SK-N-SH (cell line): ENCODE results near the gene THAP7. TPM values are rescaled to one million over a fixed set of nuclear protein-coding genes. Genes with fewer than 3 reads are reported as not detected.

Experiments
- CTCF ChIA-PET: fragments of 300-600, 350-600 bp; formaldehyde crosslinking; extraction: SDS; loops from one replicate; lab custom pipeline; 2021; lab: Yijun Ruan, JAX
- POLR2A ChIA-PET: fragments of 350-600 bp; sonication (Branson Sonifier 250); formaldehyde crosslinking; extraction: SDS; loops from one replicate; lab custom pipeline; 2020; ENCODE audit warnings: antibody characterized with exemption, inconsistent platforms; lab: Yijun Ruan, JAX
- DNase-seq: peaks from one replicate; pipeline ENCODE4 v3.0.0; 2012
- H2AFZ ChIP-seq: fragments of 200-600 bp; sonication (generic); 2 replicates; pipeline ENCODE4 v1.8.1; 2016; ENCODE audit warnings: antibody characterized with exemption, mild to moderate bottlenecking, low read depth
- H3F3A ChIP-seq: fragments of 200-600 bp; sonication (generic); replicated peaks from 2 replicates; pipeline ENCODE3; 2016; ENCODE audit warnings: antibody characterized with exemption, mild to moderate bottlenecking; ENCODE audit not compliant: insufficient read depth
- H3K27ac ChIP-seq, 2 experiments: fragments of 200-500 bp in 1 of 2; fragments of 200-600 bp in 1 of 2; sonication (Bioruptor generic) in 1 of 2; sonication (generic), shearing (Covaris generic) in 1 of 2; 2 replicates each; pipeline versions ENCODE4 v1.5.1 to v1.6.1; 2014 to 2016; ENCODE audit warnings: low read depth in 2 of 2, inconsistent platforms in 1 of 2, low read length in 1 of 2, mild to moderate bottlenecking in 1 of 2, mixed read lengths in 1 of 2
- H3K27me3 ChIP-seq: fragments of 200-600 bp; sonication (generic), shearing (Covaris generic); 2 replicates; pipeline ENCODE4 v1.6.1; 2016; ENCODE audit warnings: mixed run types; ENCODE audit not compliant: insufficient read depth
- H3K36me3 ChIP-seq, 2 experiments: fragments of 200-500 bp in 1 of 2; fragments of 200-600 bp in 1 of 2; sonication (Bioruptor generic) in 1 of 2; sonication (generic) in 1 of 2; replicated peaks in 1 of 2; 2 replicates each; pipeline versions ENCODE3 to v1.5.1; 2014 to 2016; ENCODE audit warnings: low read length in 1 of 2, mild to moderate bottlenecking in 1 of 2; ENCODE audit not compliant: insufficient read depth in 2 of 2, control insufficient read depth in 1 of 2
- H3K4me1 ChIP-seq, 2 experiments: fragments of 200-500 bp in 1 of 2; fragments of 200-600 bp in 1 of 2; sonication (Bioruptor generic) in 1 of 2; sonication (generic), shearing (Covaris generic) in 1 of 2; 2 replicates each; pipeline versions ENCODE4 v1.5.1 to v1.6.1; 2014 to 2016; ENCODE audit warnings: low read depth in 1 of 2, low read length in 1 of 2, mixed run types in 1 of 2; ENCODE audit not compliant: insufficient read depth in 2 of 2, control insufficient read depth in 1 of 2
- H3K4me2 ChIP-seq: fragments of 200-600 bp; sonication (generic), shearing (Covaris generic); 2 replicates; pipeline ENCODE4 v1.6.1; 2017; ENCODE audit warnings: mixed run types
- H3K4me3 ChIP-seq, 2 experiments: fragments of 200-500 bp in 1 of 2; fragments of 200-600 bp in 1 of 2; sonication (Bioruptor generic) in 1 of 2; sonication (generic), shearing (Covaris generic) in 1 of 2; 2 replicates each; pipeline versions ENCODE4 v1.5.1 to v1.8.1; 2014 to 2016; ENCODE audit warnings: low read depth in 2 of 2, inconsistent platforms in 1 of 2, low read length in 1 of 2, mild to moderate bottlenecking in 1 of 2, mixed read lengths in 1 of 2, moderate library complexity in 1 of 2
- H3K79me2 ChIP-seq: fragments of 200-600 bp; sonication (generic); 2 replicates; pipeline ENCODE4 v1.8.1; 2017; ENCODE audit warnings: mild to moderate bottlenecking; ENCODE audit not compliant: insufficient read depth
- H3K9ac ChIP-seq: fragments of 200-600 bp; sonication (generic); 2 replicates; pipeline ENCODE4 v1.6.1; 2017; ENCODE audit warnings: mixed run types
- H3K9me2 ChIP-seq: fragments of 200-600 bp; sonication (generic); 2 replicates; pipeline ENCODE4 v1.6.1; 2017; ENCODE audit warnings: mixed run types
- H3K9me3 ChIP-seq: fragments of 200-600 bp; sonication (generic); 2 replicates; pipeline ENCODE4 v1.6.1; 2017; ENCODE audit warnings: mixed run types, mild to moderate bottlenecking, moderate library complexity
- H4K20me1 ChIP-seq: fragments of 200-600 bp; sonication (generic); 2 replicates; pipeline ENCODE4 v1.6.1; 2017; ENCODE audit warnings: mild to moderate bottlenecking, mixed run types; ENCODE audit not compliant: insufficient read depth
- CTCF ChIP-seq: fragments of 200-600 bp; sonication (generic); IDR thresholded peaks from 2 replicates; pipeline ENCODE4 v1.6.1; 2017; ENCODE audit warnings: antibody characterized with exemption, mild to moderate bottlenecking, moderate library complexity
- EP300 ChIP-seq, 2 experiments: IDR thresholded peaks; 2 replicates each; pipeline versions ENCODE4 v1.4.0 to v1.6.1; 2012; ENCODE audit warnings: borderline replicate concordance in 1 of 2, low read depth in 1 of 2, low read length in 1 of 2
- EZH2phosphoT487 ChIP-seq: fragments of 200-600 bp; sonication (generic); IDR thresholded peaks from 2 replicates; pipeline ENCODE4 v1.6.1; 2017; ENCODE audit warnings: low read depth, mixed run types, mild to moderate bottlenecking, antibody characterized with exemption, moderate library complexity, borderline replicate concordance
- FOXJ3 ChIP-seq: sonication (generic); formaldehyde crosslinking; IDR thresholded peaks from 2 replicates; pipeline ENCODE4 v1.5.1; 2020; ENCODE audit warnings: mild to moderate bottlenecking, missing genetic modification reagents
- GATA2 ChIP-seq: sonication (generic); formaldehyde crosslinking; IDR thresholded peaks from 2 replicates; pipeline ENCODE4 v1.5.0; 2020; ENCODE audit warnings: mild to moderate bottlenecking, missing genetic modification reagents
- PBX3 ChIP-seq: IDR thresholded peaks from 2 replicates; pipeline ENCODE4; 2012
- REST ChIP-seq: IDR thresholded peaks from 2 replicates; pipeline ENCODE4 v1.6.1; 2012; ENCODE audit warnings: mild to moderate bottlenecking, low read depth, low read length, moderate library complexity
- RFX5 ChIP-seq: IDR thresholded peaks from 2 replicates; pipeline ENCODE4 v1.6.1; 2012; ENCODE audit warnings: mild to moderate bottlenecking, improper control_type of control experiment, low read length
- RXRA ChIP-seq: IDR thresholded peaks from 2 replicates; pipeline ENCODE4 v1.4.0; 2012; ENCODE audit warnings: low read depth, mild to moderate bottlenecking, borderline replicate concordance
- TAF1 ChIP-seq: IDR thresholded peaks from 2 replicates; pipeline ENCODE4 v1.6.1; 2012; ENCODE audit warnings: low read depth, mild to moderate bottlenecking, low read length, moderate library complexity, borderline replicate concordance
- YY1 ChIP-seq: IDR thresholded peaks from 2 replicates; pipeline ENCODE4 v1.4.0; 2012; ENCODE audit warnings: low read depth, mild to moderate bottlenecking
- ZBTB33 ChIP-seq: IDR thresholded peaks from 2 replicates; pipeline ENCODE4 v1.4.0; 2012; ENCODE audit warnings: low read depth, borderline replicate concordance
- WGBS: methylation state at CpG from one replicate; pipeline ENCODE4 v1.1.6; 2017; ENCODE audit warnings: low lambda C conversion rate; 5-methylcytosine and 5-hydroxymethylcytosine counted together
- polyA plus RNA-seq, 3 experiments: library from polyadenylated mRNA; depleted of rRNA; stranded (reverse); fragments of >200 nt; gene quantifications; 2 replicates each; pipeline ENCODE4 v1.2.3, GENCODE V29; 2012

THAP7 gene
- polyA plus RNA-seq, 1 of the 3 experiments (the other 2 are of a cell fraction) = 32.0 TPM

GRCh38 chr22:20972933-20973577, 28.9 kb downstream of the THAP7 start:
- CTCF ChIA-PET = interaction anchor here (0.7 to 7.4 kb wide), 5 partner anchors 8 to 130 kb away, joined by 3 to 44 read pairs (median 4); no protein-coding TSS in a partner anchor

More at GRCh38 chr22:20972933-20973577, 28.9 kb downstream of the THAP7 start:
- Histone ChIP-seq H3K79me2 (no peaks in the 10 kb centered on the region), H4K20me1 (no peaks in the 10 kb centered on the region), H3K27me3 (no peaks in the 10 kb centered on the region), H3K4me2 (no peak overlapping the region), H3K4me3 (no peak overlapping the region), H3K9me2 (no peaks in the 10 kb centered on the region), H2AFZ (no peak overlapping the region), H3K36me3 (no peaks in the 10 kb centered on the region), H3K4me1 (peaks cover 0 to 13% of the 10 kb centered on the region in 2 experiments; a peak in 1 of 4 replicates), H3K9ac (no peak overlapping the region), H3F3A (no peaks in the 10 kb centered on the region), H3K9me3 (no peaks in the 10 kb centered on the region), H3K27ac (no peak overlapping the region)
- 71% methylated on average over 8 of the region's 21 CpGs for WGBS
- POLR2A ChIA-PET = interaction anchor here (1.2 to 1.6 kb wide), 2 partner anchors 8 to 9 kb away, joined by 3 to 6 read pairs; partner anchors contain the start of gene LZTR1
- DNase-seq = no peak
- TF ChIP-seq EZH2phosphoT487 (no peak), PBX3 (no peak), EP300 (IDR thresholded peaks at IDR 0.05; ENCODE audit: borderline replicate concordance in 1 of 2, low read depth in 1 of 2, low read length in 1 of 2) (no peak), YY1 (no peak), TAF1 (no peak), ZBTB33 (no peak), RFX5 (no peak), FOXJ3 (CRISPR knock-in tag) (no peak), RXRA (no peak), REST (no peak), CTCF (no peak), GATA2 (CRISPR knock-in tag) (no peak)
